DOHH2 (cell line): ENCODE results near the gene CYCS.

Source experiments
- H3F3A ChIP-seq: fragments of 200-600 bp; sonication (generic), shearing (Covaris generic); 2 replicates; pipeline ENCODE4 v1.6.0; 2016; ENCODE audit warnings: antibody characterized with exemption, mild to moderate bottlenecking; ENCODE audit not compliant: control insufficient read depth, insufficient read depth
- H3K27ac ChIP-seq: fragments of 200-600 bp; sonication (generic); 2 replicates; pipeline ENCODE4 v1.5.1; 2014; ENCODE audit warnings: low read depth, mild to moderate bottlenecking, low read length, moderate library complexity
- H3K27me3 ChIP-seq: fragments of 200-600 bp; sonication (generic); 2 replicates; pipeline ENCODE4 v1.6.1; 2014; ENCODE audit warnings: mild to moderate bottlenecking, low read length, mixed read lengths; ENCODE audit not compliant: control insufficient read depth
- H3K36me3 ChIP-seq: fragments of 200-600 bp; sonication (generic); 2 replicates; pipeline ENCODE4 v1.6.1; 2014; ENCODE audit warnings: mild to moderate bottlenecking, low read length, moderate library complexity, mixed read lengths; ENCODE audit not compliant: control insufficient read depth
- H3K4me1 ChIP-seq: fragments of 200-600 bp; sonication (generic); 2 replicates; pipeline ENCODE4 v1.6.1; 2014; ENCODE audit warnings: mild to moderate bottlenecking, low read length, mixed read lengths; ENCODE audit not compliant: control insufficient read depth
- H3K4me2 ChIP-seq: fragments of 200-600 bp; sonication (generic); 2 replicates; pipeline ENCODE4 v1.6.0; 2014; ENCODE audit warnings: mild to moderate bottlenecking, low read length, moderate library complexity
- H3K4me3 ChIP-seq: fragments of 200-600 bp; sonication (generic); 2 replicates; pipeline ENCODE4 v1.5.1; 2014; ENCODE audit warnings: mild to moderate bottlenecking, low read length, mixed read lengths
- H3K79me2 ChIP-seq: fragments of 200-600 bp; sonication (generic); 2 replicates; pipeline ENCODE4 v1.6.1; 2014; ENCODE audit warnings: mild to moderate bottlenecking, low read length, mixed read lengths; ENCODE audit not compliant: control insufficient read depth
- H3K9me2 ChIP-seq: fragments of 200-600 bp; sonication (generic); replicated peaks from 2 replicates; pipeline ENCODE4 v1.6.1; 2014; ENCODE audit warnings: mild to moderate bottlenecking, low read length, mixed read lengths; ENCODE audit not compliant: control insufficient read depth
- H3K9me3 ChIP-seq: fragments of 200-600 bp; sonication (generic); 2 replicates; pipeline ENCODE4 v1.6.1; 2014; ENCODE audit warnings: antibody characterized with exemption, low read length, mixed read lengths; ENCODE audit not compliant: control insufficient read depth, insufficient read depth
- H4K20me1 ChIP-seq: fragments of 200-600 bp; sonication (generic); 2 replicates; pipeline ENCODE4 v1.6.0; 2014; ENCODE audit warnings: low read depth, mild to moderate bottlenecking, antibody characterized with exemption, low read length, moderate library complexity; ENCODE audit not compliant: control insufficient read depth, insufficient read depth
- EZH2phosphoT487 ChIP-seq: fragments of 200-600 bp; sonication (generic); IDR thresholded peaks from 2 replicates; pipeline ENCODE4 v1.6.1; 2017; ENCODE audit warnings: borderline replicate concordance, mild to moderate bottlenecking, antibody characterized with exemption, low read length, moderate library complexity, mixed read lengths
- TF ChIP-seq, protein P1 (sequence below): fragments of 200-600 bp; sonication (generic); IDR thresholded peaks from one replicate; pipeline ENCODE4 v1.5.1; 2014; ENCODE audit warnings: antibody characterized with exemption, mild to moderate bottlenecking, low read depth, low read length; ENCODE audit not compliant: poor library complexity, severe bottlenecking

Gene CYCS

DNA sequence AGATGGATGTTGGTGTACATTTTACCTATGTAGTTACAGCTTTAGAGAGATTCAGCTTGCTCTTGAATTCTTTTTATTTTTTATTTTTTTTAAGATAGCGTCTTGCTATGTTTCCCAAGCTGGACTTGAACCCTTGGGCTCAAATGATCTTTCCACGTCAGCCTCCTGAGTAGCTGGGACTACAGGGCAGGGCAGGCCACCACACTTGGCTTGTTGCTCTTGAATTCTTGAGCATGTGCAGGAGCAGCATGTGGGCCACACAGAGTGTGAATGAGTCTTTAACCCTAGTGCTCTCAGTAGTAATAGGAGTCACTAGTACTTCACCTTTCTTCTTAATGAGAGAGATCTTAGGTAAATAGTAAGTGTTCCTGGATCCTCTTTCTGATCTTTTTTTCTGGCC lies 26.7 kb upstream of the CYCS start:
- no peaks in the 10 kb centered on the region for H3K9me3 ChIP-seq

DNA sequence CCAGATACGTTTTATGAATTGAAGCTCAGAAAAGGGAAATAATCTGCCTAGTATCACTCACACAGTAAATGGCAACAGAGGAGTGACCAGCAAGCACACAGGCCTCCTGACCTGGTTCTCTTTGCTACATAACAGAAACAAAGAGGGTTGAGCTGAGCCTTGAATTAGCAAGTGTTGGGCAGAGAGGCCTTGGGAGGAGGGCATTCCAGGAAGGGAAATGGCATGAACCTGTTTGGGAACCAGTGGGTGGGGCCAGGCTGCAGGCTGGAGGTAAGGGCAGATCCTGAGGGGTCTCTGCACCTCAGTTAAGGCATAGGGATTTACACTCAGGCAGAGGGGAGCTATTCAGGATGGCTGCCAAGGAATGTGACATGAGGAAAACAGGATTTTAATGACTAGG lies 24.8 kb upstream of the CYCS start:
- H3K4me2 ChIP-seq = no peak overlapping the region
- H3K27me3 ChIP-seq = no peaks in the 10 kb centered on the region
- H3F3A ChIP-seq = no peaks in the 10 kb centered on the region
- no peaks in the 10 kb centered on the region for H3K79me2 ChIP-seq
- no peak for TF ChIP-seq EZH2phosphoT487
- H3K4me1 ChIP-seq = no peaks in the 10 kb centered on the region
- H3K27ac ChIP-seq = no peak overlapping the region
- H3K36me3 ChIP-seq = no peaks in the 10 kb centered on the region
- no peaks in the 10 kb centered on the region for H4K20me1 ChIP-seq
- no peak overlapping the region for H3K4me3 ChIP-seq
- no peaks in the 10 kb centered on the region for H3K9me3 ChIP-seq
- no peaks in the 10 kb centered on the region for H3K9me2 ChIP-seq

More for the DNA sequence above, 26.7 kb upstream of the CYCS start:
- Histone ChIP-seq H4K20me1 (no peaks in the 10 kb centered on the region), H3K4me1 (no peaks in the 10 kb centered on the region), H3K36me3 (no peaks in the 10 kb centered on the region), H3K27me3 (no peaks in the 10 kb centered on the region), H3F3A (no peaks in the 10 kb centered on the region), H3K9me2 (no peaks in the 10 kb centered on the region), H3K4me2 (no peak overlapping the region), H3K79me2 (no peaks in the 10 kb centered on the region), H3K4me3 (no peak overlapping the region), H3K27ac (no peak overlapping the region)
- TF ChIP-seq, protein P1, sequence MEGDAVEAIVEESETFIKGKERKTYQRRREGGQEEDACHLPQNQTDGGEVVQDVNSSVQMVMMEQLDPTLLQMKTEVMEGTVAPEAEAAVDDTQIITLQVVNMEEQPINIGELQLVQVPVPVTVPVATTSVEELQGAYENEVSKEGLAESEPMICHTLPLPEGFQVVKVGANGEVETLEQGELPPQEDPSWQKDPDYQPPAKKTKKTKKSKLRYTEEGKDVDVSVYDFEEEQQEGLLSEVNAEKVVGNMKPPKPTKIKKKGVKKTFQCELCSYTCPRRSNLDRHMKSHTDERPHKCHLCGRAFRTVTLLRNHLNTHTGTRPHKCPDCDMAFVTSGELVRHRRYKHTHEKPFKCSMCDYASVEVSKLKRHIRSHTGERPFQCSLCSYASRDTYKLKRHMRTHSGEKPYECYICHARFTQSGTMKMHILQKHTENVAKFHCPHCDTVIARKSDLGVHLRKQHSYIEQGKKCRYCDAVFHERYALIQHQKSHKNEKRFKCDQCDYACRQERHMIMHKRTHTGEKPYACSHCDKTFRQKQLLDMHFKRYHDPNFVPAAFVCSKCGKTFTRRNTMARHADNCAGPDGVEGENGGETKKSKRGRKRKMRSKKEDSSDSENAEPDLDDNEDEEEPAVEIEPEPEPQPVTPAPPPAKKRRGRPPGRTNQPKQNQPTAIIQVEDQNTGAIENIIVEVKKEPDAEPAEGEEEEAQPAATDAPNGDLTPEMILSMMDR = no peak
- TF ChIP-seq EZH2phosphoT487 = no peak

DNA sequence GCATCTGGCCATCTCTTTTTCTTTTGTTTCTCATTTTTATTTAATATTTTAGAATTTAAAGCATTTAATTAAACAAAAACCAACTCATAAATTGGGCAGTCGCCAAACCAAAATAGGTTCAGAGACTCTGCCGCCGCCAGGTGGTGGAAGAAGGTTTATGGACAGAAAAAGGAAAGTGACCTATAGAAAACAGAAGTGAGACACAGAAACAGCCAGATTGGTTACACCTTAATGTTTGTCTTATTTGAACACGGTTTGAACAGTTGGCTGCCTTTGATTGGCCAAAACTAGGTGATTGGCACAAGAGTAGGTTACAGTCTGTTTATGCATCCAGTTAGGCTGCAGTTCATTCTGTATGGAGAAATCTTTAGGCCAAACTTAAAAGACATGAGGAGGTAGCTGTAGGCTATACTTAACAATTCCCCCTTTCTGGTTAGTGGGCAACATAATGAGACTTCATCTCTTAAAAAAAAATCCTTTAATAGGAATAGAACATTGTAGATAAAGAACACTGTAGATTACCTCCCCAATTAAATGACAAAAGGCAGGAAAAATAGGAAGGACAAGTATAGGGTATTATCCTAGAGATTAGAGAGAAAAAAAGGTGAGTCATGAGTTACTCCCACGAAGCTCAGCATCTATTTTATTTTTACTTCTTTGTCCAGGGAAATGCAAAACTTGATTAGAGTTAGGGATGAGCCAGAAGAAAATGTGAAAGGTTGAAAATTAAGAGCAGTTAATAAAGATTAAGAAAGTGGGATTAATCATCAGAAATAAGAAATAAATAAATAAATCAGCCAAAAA lies 23.9 kb upstream of the CYCS start:
- Histone ChIP-seq H3K79me2 (no peaks in the 10 kb centered on the region), H3K27me3 (no peaks in the 10 kb centered on the region), H4K20me1 (no peaks in the 10 kb centered on the region), H3K9me2 (no peaks in the 10 kb centered on the region), H3K4me1 (no peaks in the 10 kb centered on the region), H3F3A (no peaks in the 10 kb centered on the region), H3K27ac (no peak overlapping the region), H3K36me3 (no peaks in the 10 kb centered on the region), H3K4me2 (no peak overlapping the region), H3K9me3 (no peaks in the 10 kb centered on the region), H3K4me3 (no peak overlapping the region)
- TF ChIP-seq EZH2phosphoT487 = no peak
- TF ChIP-seq, protein P1 = no peak

DNA sequence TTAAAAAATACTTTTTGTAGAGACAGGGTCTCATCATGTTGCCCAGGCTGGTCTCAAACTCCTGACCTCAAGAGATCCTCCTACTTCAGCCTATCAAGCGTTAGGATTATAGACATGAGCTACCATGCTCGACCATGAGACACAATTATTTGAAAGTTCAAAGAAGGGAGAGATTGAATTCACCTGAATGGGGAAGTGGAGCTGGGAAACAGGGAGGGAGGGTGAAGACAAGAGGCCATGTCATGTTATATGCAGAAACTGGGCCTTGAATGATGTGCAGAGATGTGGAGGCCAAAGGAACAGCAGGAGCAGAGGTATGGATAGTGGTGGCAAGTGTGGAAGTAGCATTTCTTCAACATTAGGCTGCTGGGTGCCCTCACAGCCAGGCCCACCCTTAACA lies 18.7 kb upstream of the CYCS start:
- H3K4me3 ChIP-seq = no peak overlapping the region
- no peaks in the 10 kb centered on the region for H3K9me3 ChIP-seq
- no peaks in the 10 kb centered on the region for H3K36me3 ChIP-seq
- no peaks in the 10 kb centered on the region for H3K9me2 ChIP-seq
- no peak for TF ChIP-seq EZH2phosphoT487
- TF ChIP-seq, protein P1 = no peak
- no peaks in the 10 kb centered on the region for H3K79me2 ChIP-seq
- no peaks in the 10 kb centered on the region for H3K27me3 ChIP-seq
- no peak overlapping the region for H3K27ac ChIP-seq
- H3F3A ChIP-seq = no peaks in the 10 kb centered on the region
- no peaks in the 10 kb centered on the region for H4K20me1 ChIP-seq
- no peaks in the 10 kb centered on the region for H3K4me1 ChIP-seq
- no peak overlapping the region for H3K4me2 ChIP-seq
